ENCODE data around the gene PTPRF.

PTPRF gene

GRCh38 chr1:43612406-43612805, 81.7 kb downstream of the PTPRF start:
- no peak for DNase-seq

DNA sequence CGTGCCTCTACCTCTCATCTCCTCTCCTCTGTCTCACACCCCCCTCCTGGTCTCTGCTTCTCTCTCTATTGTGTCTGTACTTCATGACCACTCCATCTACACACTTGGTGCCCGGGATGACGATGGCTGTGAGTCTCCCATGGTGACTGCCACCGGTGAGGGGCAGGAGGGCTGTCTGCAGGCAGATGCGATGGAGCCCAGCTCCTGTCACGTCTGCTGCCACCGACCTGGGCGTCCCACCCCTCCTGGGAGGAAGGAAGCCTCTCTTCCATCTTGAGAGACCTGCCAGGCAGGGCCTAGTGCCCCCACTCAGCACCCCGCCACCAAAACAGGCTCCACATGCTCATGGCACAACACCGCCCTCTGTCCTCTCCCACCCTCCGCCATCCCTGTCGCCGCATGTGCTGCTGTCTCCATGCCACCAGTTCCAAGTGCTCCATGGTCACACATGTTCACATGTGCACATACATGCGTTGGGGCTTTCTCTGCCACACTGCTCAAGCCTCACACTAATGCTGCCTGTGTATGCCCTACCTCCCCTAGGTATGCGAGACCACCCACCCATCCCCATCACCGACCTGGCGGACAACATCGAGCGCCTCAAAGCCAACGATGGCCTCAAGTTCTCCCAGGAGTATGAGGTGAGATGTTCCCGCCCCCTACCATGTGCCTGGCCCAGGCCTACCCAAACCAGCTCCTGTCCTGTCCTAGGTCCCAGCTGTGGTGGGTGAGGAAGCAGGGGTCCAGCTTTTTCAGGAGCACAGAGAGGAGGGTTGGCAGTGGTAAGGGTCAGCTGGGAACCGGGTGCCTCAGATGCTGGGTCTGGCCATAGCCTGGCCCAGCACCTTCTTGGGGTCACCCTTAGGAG, 82.6 kb downstream of the PTPRF start:
- DNase-seq = no peak

DNA sequence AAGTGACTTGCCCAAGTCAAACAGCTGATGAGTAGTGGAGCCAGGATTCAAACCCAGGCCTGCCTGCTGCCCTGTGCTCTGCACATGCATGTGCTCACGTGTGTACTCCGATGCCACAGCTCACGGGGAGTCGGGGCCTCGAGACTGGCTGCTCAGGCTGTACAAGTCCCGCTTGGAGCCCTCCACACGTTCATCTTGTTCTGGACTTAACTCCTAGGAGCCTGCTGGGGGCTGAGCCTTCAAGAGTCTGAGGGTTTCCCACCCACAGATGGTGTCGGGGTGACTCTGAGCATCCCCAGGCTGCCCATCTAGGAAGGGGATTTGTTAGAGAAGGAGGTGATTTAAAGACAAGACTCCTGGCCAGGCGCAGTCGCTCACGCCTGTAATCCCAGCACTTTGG, 83.5 kb downstream of the PTPRF start:
- DNase-seq = no peak

GRCh38 chr1:43614891-43615290, 84.2 kb downstream of the PTPRF start:
- no peak for DNase-seq

- DNase-seq = no peak
These were observed 85.7 kb downstream of the PTPRF start for GRCh38 chr1:43616383-43616782.

- DNase-seq = no peak
These were observed 86.3 kb downstream of the PTPRF start for GRCh38 chr1:43617011-43617410.

- no peak for DNase-seq
These were observed 87.0 kb downstream of the PTPRF start for GRCh38 chr1:43617668-43618067.

DNA sequence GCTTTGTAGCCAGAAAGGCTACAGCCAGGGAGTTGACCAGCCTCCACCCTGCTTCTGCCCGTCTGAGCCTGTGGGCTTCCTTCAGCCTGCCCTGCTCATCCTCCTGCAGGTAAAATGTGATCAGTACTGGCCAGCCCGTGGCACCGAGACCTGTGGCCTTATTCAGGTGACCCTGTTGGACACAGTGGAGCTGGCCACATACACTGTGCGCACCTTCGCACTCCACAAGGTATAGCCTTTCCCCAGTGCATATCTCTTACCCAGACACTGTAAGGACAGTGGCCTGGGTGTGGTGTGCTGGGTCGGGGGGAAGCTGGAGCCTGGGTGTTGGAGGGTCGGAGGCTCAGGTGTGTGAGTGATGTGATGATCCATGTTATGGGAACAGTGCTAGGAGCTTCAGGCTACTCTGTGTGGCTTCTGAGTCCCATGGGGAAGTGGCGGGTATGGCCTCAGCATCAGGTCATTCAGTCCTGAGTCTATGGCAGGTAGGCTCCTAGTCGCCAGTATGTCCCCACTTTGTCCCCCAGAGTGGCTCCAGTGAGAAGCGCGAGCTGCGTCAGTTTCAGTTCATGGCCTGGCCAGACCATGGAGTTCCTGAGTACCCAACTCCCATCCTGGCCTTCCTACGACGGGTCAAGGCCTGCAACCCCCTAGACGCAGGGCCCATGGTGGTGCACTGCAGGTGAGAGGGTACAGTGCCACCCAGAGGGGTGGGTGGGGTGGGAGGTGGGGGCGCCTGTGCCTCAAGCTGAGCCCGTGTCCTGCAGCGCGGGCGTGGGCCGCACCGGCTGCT, 88.0 kb downstream of the PTPRF start:
- no peak for DNase-seq

DNA sequence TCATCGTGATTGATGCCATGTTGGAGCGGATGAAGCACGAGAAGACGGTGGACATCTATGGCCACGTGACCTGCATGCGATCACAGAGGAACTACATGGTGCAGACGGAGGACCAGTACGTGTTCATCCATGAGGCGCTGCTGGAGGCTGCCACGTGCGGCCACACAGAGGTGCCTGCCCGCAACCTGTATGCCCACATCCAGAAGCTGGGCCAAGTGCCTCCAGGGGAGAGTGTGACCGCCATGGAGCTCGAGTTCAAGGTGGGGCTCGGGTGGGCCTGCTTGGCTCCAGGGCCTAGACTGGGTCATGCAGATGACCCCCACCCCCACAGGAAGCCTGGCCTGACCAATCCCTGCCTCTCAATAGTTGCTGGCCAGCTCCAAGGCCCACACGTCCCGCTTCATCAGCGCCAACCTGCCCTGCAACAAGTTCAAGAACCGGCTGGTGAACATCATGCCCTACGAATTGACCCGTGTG, 88.7 kb downstream of the PTPRF start:
- no peak for DNase-seq

GRCh38 chr1:43619996-43620920, 89.6 kb downstream of the PTPRF start:
- DNase-seq = no peak

DNA sequence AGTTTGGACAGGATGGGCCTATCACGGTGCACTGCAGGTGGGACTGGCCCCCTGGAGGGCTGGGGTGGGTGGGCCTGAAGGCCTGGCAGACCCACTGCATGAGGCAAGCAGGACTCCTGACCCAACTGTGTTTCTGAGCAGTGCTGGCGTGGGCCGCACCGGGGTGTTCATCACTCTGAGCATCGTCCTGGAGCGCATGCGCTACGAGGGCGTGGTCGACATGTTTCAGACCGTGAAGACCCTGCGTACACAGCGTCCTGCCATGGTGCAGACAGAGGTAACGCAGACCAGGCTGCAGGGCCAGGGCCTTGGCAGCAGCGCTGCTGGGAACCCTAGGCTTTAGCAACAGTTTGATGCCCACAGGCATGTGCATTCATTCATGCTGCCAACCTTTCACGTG, 90.3 kb downstream of the PTPRF start:
- no peak for DNase-seq

DNA sequence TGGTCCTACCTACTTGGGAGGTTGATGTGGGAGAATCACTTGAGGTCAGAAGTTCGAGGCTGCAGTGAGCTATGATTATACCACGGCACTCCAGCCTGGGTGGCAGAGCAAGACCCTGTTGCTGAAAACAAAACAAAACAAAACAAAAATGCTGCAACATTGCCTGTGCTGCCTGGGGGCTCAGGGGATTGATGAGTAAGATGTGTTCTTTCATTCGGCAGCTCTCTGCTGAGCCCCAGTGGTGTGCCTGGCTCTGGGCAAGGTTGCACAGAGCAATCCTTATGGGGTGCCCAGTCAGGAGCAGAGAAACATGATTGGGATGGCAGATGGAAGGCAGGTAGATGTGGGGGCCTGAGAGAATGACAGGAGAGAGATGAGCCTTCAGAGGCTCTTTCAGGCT, 90.7 kb downstream of the PTPRF start:
- DNase-seq = no peak

- DNase-seq = no peak
These were observed 91.2 kb downstream of the PTPRF start for GRCh38 chr1:43621861-43622260.

- no peak for DNase-seq
These were observed 91.8 kb downstream of the PTPRF start for GRCh38 chr1:43622471-43622870.

GRCh38 chr1:43622901-43623780, 92.5 kb downstream of the PTPRF start:
- DNase-seq = no peak

- DNase-seq = no peak
These were observed 94.5 kb downstream of the PTPRF start for GRCh38 chr1:43625063-43625780.

GRCh38 chr1:43632135-43632670, 101.5 kb downstream of the PTPRF start:
- DNase-seq = no peak

GRCh38 chr1:43634721-43635120, 104.0 kb downstream of the PTPRF start:
- DNase-seq = no peak

DNA sequence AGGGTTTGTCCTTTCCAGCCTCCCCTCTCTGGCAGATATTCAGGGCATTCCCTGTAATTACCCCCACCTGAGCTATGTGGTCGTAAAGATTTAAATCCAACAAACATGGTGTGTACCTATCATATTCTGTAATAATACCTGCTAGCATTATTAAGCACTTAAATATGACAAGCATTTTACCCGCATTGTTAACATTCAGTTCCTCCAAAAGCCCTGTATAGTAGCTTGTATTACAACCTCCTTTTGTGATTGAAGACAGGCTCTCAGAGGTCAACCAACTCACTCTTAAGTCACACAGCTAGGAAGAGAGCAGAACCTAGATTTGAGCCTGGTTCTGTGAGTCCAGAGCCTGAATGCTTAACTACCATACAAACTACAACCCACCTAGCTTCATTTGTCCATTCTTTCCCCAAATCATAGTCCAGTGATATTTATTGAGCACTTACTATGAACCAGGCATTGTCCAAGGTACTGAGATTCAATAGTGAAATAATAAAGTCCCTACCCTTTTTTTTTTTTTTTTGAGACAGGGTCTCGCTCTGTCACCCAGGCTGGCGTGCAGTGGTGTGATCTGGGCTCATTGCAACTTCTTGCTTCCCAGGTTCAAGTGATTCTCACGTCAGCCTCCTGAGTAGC, 105.4 kb downstream of the PTPRF start:
- no peak for DNase-seq

GRCh38 chr1:43637267-43637666, 106.6 kb downstream of the PTPRF start:
- DNase-seq = no peak

Measured in activated naive CD4-positive, alpha-beta T cell treated with anti-CD3 and anti-CD28 coated beads, Interleukin-2, amount 50 U/mL, for 16 hours (primary cell).